Hematopoietic multipotent progenitor cell (in vitro differentiated cells): Measurements from ENCODE around the gene EBF3. TPM values are rescaled to one million over a fixed set of nuclear protein-coding genes. Genes with fewer than 3 reads are reported as not detected.

Source experiments
- DNase-seq, 3 donors: peaks; one replicate each; pipeline ENCODE4 v3.0.0-alpha.2; 2011 to 2015; ENCODE audit warnings: low read depth in 2 of 3, low spot score in 2 of 3
- total RNA-seq: library from RNA; depleted of rRNA; stranded (reverse); fragments of >200 nt; gene quantifications from one replicate; pipeline ENCODE4 v1.2.3, GENCODE V29; 2012

EBF3 gene
- total RNA-seq, 1 donor = not detected

DNA sequence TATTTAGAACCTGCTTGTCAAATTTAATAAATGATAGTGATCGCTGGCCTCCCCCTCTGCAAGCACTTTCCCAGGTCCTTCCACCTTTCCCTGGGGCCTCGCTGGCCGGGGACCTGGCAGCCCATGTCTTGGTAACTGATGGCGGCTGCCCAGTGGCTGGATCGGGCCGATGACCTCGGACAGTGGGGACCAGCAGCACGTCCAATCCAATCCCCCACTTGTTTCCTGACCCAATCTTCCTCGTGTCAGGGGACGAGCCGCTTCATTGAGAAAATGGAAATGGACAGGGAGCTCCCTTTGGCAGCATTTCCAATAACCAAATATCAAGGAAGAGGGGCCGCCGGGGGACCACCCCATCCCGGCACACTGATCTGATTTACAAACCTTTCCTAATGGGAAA is 17.2 kb downstream of the EBF3 start:
- DNase-seq = no peak

- DNase-seq = no peak
These were observed 17.9 kb downstream of the EBF3 start for GRCh38 chr10:129945941-129946760.

DNA sequence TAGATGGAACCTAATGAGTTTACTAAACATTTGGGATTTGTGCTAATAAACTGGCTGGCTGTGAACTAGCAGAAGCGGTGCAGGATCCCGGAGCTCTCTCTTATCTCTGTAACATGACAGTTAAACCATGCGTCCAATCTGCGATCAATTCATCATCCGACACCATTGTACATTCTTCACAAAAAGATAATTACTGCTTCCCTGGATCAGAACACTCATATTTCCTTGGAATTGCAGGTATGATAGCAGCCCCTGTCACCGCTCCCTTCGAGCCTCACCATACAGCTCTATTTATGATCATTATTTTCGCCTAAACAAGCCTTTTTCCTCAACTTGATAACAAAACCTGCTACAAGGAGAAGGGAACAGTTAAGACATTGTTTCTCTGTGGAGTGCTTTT is 18.5 kb downstream of the EBF3 start:
- no peak for DNase-seq

- DNase-seq = no peak
These were observed 19.0 kb downstream of the EBF3 start for GRCh38 chr10:129945064-129945463.

DNA sequence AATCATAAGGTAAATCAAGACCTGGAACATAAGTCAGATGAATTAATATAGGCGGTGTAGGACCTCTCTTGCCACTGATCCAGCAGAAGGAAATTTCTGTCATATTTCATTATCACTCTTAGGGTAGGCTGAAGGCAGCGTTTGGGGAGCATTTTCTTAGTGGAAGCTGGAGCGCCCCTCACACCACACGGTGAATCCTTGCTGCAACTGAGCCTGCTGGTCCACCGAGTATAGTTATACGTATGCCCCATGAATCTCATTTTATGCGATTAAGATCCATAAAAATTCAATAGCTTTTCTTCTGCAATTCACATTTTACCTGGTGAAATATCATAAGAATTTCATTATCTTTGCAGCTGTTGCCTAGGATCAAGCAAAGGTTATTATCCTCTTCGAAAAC is 19.6 kb downstream of the EBF3 start:
- DNase-seq = no peak

GRCh38 chr10:129942936-129943715 is 20.9 kb downstream of the EBF3 start:
- DNase-seq = no peak

DNA sequence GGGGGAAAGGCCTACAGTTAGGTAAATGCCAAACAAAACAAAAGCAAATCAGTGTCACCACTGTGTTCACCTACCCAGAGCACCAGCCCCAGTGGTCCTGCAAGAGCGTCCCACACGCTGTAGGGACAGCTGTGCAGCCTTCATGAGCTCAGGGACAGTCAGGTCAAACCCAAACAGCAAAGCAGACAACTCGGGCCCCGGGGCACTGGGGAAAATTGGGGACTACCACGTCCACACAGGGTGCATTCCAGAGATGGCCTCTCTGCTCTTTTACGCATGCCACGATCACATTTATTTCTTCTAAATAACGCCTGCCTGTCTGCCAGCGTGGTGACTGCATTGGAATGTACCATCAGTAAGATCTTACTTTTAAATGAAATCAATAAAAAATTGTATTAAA is 21.7 kb downstream of the EBF3 start:
- DNase-seq = no peak

DNA sequence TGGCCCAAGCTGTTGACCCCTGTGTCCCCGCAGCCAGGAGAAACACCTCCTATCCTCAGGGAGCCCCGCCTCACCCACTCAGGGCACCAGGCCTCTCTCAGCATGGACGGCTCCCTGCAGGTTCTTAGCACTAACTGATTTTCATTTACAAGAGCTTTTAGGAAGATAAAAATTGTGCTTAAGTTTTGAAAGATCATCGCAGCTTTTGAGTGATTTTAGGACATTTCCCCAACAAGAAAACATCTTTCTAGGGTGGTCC is 22.1 kb downstream of the EBF3 start:
- no peak for DNase-seq

DNA sequence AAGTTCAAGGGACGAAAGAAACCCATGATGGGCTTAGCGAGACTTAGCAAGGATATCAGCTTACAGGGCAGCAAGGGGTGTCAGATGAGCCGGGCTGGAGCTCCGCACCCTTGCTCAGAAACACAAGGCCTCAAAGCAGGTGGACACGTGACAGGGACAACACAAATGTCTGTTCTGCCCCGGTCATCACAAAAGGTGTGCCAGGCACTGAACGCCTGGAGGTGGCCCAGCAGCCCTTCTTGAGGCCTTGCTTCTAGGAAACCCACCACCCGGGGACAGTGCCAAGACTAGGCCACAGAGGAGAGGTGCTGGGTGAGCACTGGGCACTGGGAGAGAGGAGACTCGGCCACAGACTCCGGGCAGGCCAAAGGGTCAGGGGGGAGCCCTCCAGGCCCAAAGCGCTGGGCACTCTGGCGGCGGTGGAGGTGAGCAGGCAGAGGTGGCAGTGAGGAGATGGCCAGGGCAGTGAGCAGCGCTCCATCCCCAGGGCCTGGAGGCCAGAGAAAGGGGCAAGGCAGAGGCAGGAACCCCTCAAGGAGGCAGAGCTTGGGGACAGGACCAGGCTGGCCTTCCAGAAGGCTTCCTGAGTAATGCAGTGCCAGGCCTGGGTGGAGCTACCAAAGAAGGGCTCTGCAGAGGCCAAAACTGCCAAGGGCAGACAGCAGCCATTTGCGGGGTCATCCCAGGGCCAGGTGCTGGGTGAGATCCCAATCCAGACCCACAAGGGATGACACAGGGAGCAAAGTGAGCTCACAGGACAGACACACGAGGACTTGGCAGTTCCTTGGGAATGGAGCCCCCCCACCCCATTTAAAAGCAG is 22.7 kb downstream of the EBF3 start:
- no peak for DNase-seq

GRCh38 chr10:129940617-129941198 is 23.4 kb downstream of the EBF3 start:
- no peak for DNase-seq

DNA sequence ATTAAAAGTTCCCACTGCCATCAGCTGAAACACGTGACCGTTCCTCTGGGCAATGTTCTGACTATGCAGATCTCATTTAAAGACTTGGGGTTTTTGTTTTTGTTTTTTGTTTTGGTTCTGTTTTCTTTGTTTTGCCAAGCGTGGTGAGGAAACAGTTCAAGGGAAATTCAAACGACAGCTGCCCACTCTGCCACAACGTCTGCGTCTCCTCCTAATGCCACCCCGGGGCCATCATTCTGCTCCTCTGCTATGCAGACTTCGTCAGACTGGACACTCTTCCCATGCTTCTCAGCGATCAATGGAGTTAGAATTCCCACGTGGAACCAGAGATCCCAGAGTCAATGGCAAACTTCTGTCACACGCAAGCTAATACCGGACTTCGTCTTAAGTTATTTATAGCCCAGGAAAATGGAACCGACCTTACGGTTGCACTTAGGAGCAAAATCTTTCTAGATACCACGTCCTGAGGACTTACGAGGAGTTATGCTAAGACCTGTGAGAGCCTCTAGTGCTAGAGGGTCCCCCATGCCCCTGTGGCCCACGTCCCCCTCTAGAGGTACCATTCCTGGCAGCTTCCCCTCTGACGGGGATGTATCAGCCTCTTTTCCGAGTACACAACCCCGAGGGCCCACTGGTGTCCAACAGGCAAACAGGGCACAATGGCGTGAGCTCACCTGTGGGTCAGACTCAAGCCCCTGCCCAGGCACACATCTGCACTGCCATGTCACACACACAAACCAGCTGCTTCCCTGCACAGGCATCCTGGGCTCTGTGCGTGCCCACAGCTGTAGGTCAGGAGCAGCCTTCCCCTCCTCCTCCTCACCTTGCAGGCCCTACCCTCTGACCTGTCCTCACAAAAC is 24.4 kb downstream of the EBF3 start:
- no peak for DNase-seq

GRCh38 chr10:129938460-129938859 is 25.6 kb downstream of the EBF3 start:
- DNase-seq = no peak

DNA sequence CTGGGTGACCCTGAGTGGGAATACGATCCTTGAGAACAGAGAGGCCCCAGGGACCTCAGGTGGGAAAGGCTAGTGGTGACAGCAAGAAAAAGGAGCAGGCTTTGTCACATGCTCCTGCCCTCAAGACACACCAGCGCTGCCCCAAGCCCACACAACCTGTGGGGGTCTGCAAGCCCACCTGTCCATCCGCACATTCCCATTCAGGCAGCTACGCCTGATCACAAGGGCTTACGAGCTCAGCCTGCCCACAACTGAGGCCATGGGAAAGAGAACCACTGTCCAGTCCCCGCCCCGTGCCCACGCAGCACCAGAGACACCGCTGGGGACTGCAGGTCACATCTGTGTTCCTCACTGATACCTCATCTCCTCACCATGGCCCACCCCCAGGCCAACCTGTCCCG is 26.7 kb downstream of the EBF3 start:
- DNase-seq = no peak

DNA sequence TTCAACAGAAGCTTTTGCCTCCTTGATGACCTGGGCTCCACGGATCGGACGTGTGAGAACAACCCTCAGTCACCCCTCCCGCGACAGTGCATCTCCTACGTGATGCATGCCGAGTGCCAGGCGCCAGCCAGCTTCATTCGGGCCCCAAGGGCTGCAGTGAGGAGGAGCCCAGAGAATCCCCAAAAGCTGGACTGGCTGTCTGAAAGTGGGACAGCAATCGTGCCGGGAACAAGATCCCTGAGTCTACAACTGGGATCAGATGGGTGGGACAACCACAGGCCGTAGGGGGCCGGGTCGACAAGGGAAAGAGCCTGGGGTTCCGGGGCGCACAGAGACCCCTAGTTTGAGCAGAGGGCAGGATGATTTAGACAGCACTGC is 27.2 kb downstream of the EBF3 start:
- DNase-seq = no peak

- no peak for DNase-seq
These were observed 27.7 kb downstream of the EBF3 start for GRCh38 chr10:129936266-129936922.

GRCh38 chr10:129935867-129936152 is 28.3 kb downstream of the EBF3 start:
- no peak for DNase-seq

GRCh38 chr10:129935102-129935866 is 28.8 kb downstream of the EBF3 start:
- DNase-seq = no peak

DNA sequence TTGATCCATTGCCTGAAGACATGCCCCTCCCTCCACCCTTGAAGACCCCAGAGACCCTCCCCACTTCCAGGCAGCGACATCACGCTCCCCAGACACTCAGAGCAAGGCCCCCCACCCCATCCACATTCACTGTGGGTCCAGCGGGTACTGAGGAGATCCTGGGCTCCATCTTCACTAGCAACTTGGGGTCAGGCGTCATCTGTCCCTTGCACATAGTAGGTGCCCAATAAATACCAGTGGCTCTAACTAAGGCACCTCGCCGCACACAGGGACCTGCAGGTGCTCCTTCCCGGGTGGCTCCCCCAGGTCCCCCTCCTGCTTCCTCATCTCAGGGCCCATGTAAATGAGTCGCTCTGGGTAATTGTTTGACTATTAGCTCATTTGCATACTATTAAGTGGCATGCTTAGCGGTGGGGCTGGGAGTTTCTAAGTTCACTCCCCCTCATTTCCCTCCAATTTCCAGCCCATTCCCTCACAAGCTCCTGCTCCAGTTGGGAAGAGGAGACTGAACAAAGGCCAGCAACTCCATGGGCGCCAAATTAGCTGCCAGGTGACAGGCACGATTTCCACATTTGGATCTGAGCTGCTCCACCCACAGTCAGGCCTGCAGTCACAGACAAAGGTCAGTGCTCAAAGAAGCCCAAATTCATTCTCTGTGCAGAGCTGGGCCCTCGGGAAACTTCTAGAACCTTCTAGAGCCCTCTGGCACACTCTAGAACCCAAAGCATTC is 29.7 kb downstream of the EBF3 start:
- DNase-seq = no peak
